NCI-H526 treated with DMSO at 0.1 percent for 48 hours (cell line): Measurements from ENCODE around the gene SSBP2.
"Not testable (repeated sequence)": the region's sequence is repeated elsewhere in the genome, so short reads cannot be mapped to it uniquely, and the experiment has no call there.

Experiments used
- DNase-seq: peaks from one replicate; lab custom pipeline; 2025; lab: John Stamatoyannopoulos, UW

Gene SSBP2

DNA sequence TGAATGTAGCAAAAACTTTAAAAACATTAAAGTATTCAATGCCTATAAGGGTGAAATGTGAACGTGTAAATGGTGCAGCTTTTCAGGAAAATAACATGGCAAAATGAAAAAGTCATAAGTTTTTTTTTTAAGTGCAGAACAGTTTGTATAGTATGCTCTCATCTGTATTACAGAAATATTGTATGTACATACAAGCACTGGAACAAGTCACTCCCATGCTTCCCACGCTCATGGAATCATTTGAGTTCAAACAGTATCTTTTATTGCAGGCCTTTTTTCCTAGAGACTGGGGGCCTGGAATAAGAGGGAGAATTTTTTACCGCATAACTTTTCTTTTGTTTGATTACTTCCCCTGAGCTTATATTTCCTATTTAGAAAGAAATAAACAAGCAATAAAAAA lies 94.1 kb downstream of the SSBP2 start:
- DNase-seq = no peak

DNA sequence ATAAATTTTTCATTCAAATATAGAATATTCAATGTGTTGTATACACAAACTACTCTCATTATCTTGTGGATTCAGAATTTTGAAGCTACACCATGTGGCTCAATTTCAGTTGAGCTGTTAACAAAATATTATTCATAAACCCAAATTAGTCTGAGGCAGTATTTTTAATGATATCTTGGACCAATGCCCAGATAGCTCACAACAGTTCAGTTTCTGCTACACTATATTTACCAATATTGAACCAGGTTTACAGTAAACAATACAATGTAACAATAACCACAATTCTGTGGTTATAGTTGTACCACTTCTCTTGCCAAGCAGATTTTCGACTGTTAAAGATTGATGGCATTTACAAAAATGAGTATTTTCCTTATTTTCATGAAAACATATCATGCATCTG lies 99.9 kb downstream of the SSBP2 start:
- no peak for DNase-seq

GRCh38 chr5:81646469-81646995 lies 104.4 kb downstream of the SSBP2 start:
- DNase-seq = no peak

DNA sequence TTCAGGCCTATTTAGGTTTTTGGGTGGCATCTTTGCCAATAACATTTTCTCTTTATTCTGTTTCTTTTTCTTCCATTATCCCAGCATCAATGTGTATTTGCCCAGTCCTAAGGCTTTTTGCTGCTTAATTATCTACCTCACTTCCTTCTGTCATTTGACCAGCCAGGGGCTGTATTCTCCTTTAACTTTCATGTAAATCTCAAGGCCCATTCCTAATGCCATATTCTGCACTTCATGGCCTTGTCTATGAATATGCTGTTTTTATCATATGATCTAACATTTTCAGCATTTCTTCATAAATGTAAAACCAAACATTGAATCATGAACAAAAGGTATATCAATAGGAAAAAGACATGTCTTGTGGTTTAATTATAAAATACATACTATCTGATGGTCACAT lies 108.7 kb downstream of the SSBP2 start:
- DNase-seq = no peak

DNA sequence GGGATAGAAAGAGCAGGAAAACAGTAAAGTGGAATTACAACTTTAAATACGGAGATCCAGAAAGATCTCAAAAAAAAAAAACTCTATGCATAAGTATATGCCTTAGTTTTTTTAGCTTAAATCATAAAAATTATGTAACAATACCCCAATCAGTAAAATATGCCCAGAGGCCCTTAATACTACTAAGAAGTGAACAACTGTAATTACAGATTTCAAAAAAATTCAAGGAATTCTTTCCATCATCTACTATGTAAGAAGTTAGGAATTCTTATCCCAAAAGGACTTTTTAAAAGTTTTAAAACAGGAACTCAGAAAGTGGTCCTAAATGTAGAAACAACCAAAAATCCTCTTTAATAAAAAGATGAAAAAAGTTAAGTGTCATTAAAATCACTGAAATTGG lies 111.3 kb downstream of the SSBP2 start:
- DNase-seq = no peak

GRCh38 chr5:81638471-81638870 lies 112.4 kb downstream of the SSBP2 start:
- no peak for DNase-seq

- no peak for DNase-seq
Measured at GRCh38 chr5:81633891-81634290, 117.0 kb downstream of the SSBP2 start.

- DNase-seq = no peak
Measured at GRCh38 chr5:81633471-81633870, 117.4 kb downstream of the SSBP2 start.

- no peak for DNase-seq
Measured at GRCh38 chr5:81632679-81633078, 118.2 kb downstream of the SSBP2 start.

DNA sequence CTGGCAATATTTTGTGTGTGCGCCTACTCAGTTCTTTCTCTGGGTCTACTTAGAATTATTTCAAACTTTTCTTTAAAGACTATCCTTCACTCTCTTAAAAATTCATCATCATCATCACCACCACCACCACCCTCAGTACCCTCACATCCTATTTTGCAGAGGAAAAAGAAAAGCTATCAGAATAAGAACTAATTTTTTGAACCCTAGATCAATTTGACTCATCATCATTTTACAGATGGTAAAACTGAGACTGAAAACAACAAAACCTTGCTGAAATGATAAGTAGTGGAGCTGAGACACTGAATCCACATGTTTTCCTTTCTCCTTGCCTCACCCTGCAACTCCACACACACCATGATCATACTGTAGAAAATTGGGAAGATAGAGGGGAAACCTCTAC lies 119.3 kb downstream of the SSBP2 start:
- DNase-seq = no peak

GRCh38 chr5:81631124-81631523 lies 119.8 kb downstream of the SSBP2 start:
- DNase-seq = no peak

DNA sequence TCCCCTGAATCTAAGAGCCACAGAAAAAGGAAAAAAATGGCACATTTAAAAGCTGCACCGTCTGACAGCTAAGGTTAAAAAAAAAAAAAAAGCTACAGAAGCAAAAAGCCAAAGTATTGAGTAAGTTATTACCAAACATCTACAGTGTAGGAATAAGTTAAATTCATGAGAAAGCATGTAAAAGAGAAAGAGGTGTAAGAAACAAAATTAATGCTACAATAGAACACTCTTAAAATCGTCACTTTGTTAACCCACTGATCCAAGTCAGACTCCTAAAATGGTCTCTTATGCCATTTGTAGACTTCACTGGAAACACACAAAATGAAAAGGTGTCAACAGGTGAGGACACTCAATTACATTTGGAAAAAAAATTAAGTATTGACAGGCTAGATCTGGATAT lies 120.2 kb downstream of the SSBP2 start:
- DNase-seq = no peak

DNA sequence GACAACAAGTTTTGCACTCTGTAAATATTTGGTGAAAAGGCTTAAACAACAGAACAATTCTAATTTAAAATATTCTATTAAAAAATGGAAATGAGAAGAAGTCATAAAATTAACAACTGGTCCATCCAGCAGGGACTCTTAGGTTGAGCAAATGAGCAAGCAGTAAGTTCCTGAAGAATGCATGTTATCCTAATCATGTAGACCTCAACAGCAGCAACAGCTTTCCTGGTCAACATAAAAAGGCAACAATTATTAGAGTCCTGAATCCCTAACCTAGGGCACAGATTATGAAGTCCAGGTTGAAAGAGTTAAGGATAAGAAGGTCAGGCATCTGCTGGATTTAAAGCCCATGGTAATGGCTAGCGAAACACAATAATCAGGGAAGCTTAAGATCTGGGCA lies 120.9 kb downstream of the SSBP2 start:
- DNase-seq = no peak

- DNase-seq = not testable (repeated sequence)
Measured at GRCh38 chr5:81628061-81628460, 122.8 kb downstream of the SSBP2 start.

DNA sequence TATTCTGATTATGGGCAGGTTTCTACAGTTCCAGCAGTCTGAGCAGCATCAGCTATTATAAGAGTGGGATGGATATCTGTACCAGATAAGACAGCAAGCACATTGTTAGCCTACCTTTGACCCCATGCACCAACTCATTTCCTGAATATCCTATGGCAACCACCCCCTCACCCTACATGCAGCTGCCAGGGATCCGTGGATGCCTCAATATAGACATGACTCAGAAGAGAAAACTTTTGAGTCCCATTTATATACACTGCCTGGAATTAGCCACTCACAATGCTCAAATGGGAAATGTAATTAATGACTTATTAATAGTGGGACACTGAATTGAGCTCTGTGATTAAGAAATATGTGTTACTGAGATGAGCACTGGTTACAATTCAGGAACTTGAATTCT lies 124.4 kb downstream of the SSBP2 start:
- DNase-seq = no peak

GRCh38 chr5:81609810-81610375 lies 141.0 kb downstream of the SSBP2 start:
- DNase-seq = no peak

- DNase-seq = no peak
Measured at GRCh38 chr5:81608976-81609375, 141.9 kb downstream of the SSBP2 start.

GRCh38 chr5:81607693-81608092 lies 143.2 kb downstream of the SSBP2 start:
- no peak for DNase-seq

DNA sequence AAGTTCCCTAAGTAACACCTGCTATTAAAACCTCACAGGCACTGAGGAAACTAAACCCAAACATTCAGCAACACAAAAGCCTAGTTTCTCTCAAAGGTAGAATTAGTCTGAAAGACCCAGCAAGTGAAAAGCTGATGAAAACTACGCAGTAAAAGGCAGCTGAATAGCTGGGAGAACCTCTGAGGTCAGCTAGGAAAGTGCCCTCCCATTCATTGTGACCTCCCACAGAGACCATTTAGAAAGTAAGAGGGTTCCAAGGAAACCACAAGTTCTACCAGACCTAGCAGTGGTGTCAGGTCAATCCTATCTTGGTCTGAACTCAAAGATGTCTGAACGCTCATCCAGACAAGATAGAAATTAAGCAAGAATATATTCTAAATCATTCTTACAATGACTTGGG lies 144.7 kb downstream of the SSBP2 start:
- no peak for DNase-seq

DNA sequence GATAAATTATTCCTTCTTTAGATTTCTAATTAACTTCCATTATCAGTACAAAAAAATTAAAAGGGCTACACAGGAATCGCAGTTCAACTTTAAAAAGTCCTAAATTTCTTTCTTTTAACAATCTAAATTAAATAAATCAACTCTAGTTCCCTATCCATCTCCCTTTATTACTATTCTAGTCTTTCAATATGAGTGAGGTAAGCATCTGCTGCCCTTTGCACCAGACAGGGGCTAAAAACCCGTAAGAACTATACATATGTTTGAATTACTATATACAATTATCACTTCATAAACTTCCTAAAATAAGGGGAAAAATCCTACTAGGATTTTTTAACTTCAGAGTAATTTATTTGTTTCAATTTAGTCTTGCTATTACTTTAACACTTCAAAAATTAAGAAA lies 145.6 kb downstream of the SSBP2 start:
- no peak for DNase-seq

- no peak for DNase-seq
Measured at GRCh38 chr5:81604193-81604592, 146.7 kb downstream of the SSBP2 start.

DNA sequence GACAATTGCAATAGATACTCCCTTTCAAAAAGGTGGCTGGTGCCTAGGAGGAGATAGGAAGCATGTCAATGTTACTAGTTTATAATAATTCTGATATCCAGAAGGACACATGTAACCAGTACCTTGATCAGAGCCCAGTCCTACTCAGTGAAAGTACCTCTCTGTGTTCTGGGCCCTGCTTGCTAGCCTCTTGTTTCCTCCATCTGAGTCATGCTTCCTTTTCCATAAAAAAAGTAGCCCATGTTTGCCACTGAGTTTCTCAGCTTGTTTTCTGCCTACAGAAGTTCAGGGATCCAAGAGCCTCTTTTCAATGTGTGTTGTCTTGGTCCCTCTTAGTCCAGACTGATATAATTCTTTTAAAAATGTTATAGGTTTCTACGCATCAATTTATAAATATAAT lies 149.0 kb downstream of the SSBP2 start:
- no peak for DNase-seq

GRCh38 chr5:81592085-81592484 lies 158.8 kb downstream of the SSBP2 start:
- not testable (repeated sequence) for DNase-seq
